Measurements from ENCODE around the gene GTF3C1. TPM values are rescaled to one million over a fixed set of nuclear protein-coding genes. Genes with fewer than 3 reads are reported as not detected.

GTF3C1 gene
- polyA plus RNA-seq, 1 donor from 2014 or later = 54.0 TPM

DNA sequence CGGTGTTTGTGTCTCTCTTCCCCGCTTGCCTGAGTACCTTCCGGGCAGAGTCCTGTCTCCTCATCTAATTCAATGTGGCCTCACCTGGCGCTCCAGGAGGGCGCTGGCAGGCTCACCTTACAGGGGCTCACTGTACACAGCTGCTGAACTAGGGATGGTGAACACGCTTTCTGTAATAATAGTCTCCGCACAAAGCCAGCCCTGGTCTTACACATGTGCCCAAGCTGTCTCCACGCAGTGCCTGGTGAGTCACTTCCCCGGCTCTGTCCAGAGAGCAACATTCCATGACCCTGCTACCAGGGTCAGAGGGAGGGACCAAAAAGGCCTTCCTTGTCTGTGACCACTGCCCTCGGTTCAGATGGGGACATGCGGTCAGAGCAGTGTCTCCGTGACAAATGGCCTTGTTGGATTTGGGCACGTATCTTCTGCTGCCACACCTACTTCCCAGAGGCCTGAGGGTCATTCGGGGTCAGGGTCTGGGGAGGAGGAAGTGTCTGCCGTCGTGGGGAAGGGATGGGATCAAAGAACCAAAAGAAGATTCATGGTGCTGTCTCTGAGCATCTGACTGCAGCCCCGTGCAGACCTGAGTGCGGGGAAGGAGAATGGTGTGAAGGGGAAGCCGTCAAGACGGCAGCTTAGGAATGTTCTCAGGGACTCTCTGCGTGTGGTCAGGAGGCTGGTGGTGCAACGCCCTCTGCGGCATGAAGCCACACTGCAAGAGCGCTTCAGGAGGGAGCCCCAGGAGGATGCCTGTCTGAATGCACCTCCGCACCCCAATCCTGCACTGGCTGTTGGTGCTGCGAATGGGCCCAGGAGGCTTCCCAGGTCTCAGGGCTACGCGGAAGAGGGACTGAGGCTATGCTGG, 78.9 kb downstream of the GTF3C1 start:
- H3K27me3 ChIP-seq (ENCODE audit: insufficient read depth, low read depth, low read length) = no peaks in the 10 kb centered on the region
- no peak overlapping the region for H3K27ac ChIP-seq (ENCODE audit: low read length)
- no peaks in the 10 kb centered on the region for H3K9me2 ChIP-seq (ENCODE audit: insufficient read depth, low read length)
- TF ChIP-seq MXI1 (conservative IDR thresholded peaks at IDR 0.05; ENCODE audit: poor library complexity, severe bottlenecking) = no peak
- no peak for TF ChIP-seq CTCF (IDR thresholded peaks at IDR 0.05; ENCODE audit: poor library complexity, severe bottlenecking)
- TF ChIP-seq TAF1 (IDR thresholded peaks at IDR 0.05; ENCODE audit: low read depth) = no peak
- TF ChIP-seq SMC3 (conservative IDR thresholded peaks at IDR 0.05; ENCODE audit: poor library complexity) = no peak
- H3K79me2 ChIP-seq (replicated peaks; ENCODE audit: insufficient read depth, low read length) = no peaks in the 10 kb centered on the region
- H2AFZ ChIP-seq (ENCODE audit: low read depth, low read length) = no peak overlapping the region
- H3K9me3 ChIP-seq (ENCODE audit: low read length) = no peaks in the 10 kb centered on the region
- H3K4me2 ChIP-seq (ENCODE audit: low read length) = no peak overlapping the region
- no peak overlapping the region for H3K9ac ChIP-seq (ENCODE audit: low read length)
- H3F3A ChIP-seq (ENCODE audit: insufficient read depth, low read length, poor library complexity, severe bottlenecking) = no peaks in the 10 kb centered on the region
- no peak overlapping the region for H3K4me3 ChIP-seq (ENCODE audit: low read length)
- H4K20me1 ChIP-seq (ENCODE audit: insufficient read depth) = no peaks in the 10 kb centered on the region
- H3K36me3 ChIP-seq (ENCODE audit: insufficient read depth, low read length) = peaks cover 5% of the 10 kb centered on the region

GRCh38 chr16:27468941-27469531, 80.7 kb downstream of the GTF3C1 start:
- no peaks in the 10 kb centered on the region for H3K9me2 ChIP-seq (ENCODE audit: insufficient read depth, low read length)
- H3K9me3 ChIP-seq (ENCODE audit: low read length) = no peaks in the 10 kb centered on the region
- H3K27me3 ChIP-seq (ENCODE audit: insufficient read depth, low read depth, low read length) = no peaks in the 10 kb centered on the region
- no peaks in the 10 kb centered on the region for H3F3A ChIP-seq (ENCODE audit: insufficient read depth, low read length, poor library complexity, severe bottlenecking)
- no peak overlapping the region for H3K27ac ChIP-seq (ENCODE audit: low read length)
- no peak overlapping the region for H3K9ac ChIP-seq (ENCODE audit: low read length)
- H3K79me2 ChIP-seq (replicated peaks; ENCODE audit: insufficient read depth, low read length) = no peaks in the 10 kb centered on the region
- H3K4me2 ChIP-seq (ENCODE audit: low read length) = no peak overlapping the region
- H3K36me3 ChIP-seq (ENCODE audit: insufficient read depth, low read length) = peaks cover 5% of the 10 kb centered on the region
- H2AFZ ChIP-seq (ENCODE audit: low read depth, low read length) = no peak overlapping the region
- H3K4me3 ChIP-seq (ENCODE audit: low read length) = no peak overlapping the region
- H4K20me1 ChIP-seq (ENCODE audit: insufficient read depth) = no peaks in the 10 kb centered on the region
- TF ChIP-seq POLR2AphosphoS5 (IDR thresholded peaks at IDR 0.05) (no peak), REST (IDR thresholded peaks at IDR 0.05; ENCODE audit: borderline replicate concordance) (no peak), EP300 (conservative IDR thresholded peaks at IDR 0.05; ENCODE audit: poor library complexity, severe bottlenecking) (no peak), RAD21 (conservative IDR thresholded peaks at IDR 0.05) (no peak), CTCF (IDR thresholded peaks at IDR 0.05; ENCODE audit: poor library complexity, severe bottlenecking) (no peak), EZH2 (IDR thresholded peaks at IDR 0.05; ENCODE audit: borderline replicate concordance, insufficient read depth, low read length, poor library complexity, severe bottlenecking) (no peak), MXI1 (conservative IDR thresholded peaks at IDR 0.05; ENCODE audit: poor library complexity, severe bottlenecking) (no peak), TAF1 (IDR thresholded peaks at IDR 0.05; ENCODE audit: low read depth) (no peak), SMC3 (conservative IDR thresholded peaks at IDR 0.05; ENCODE audit: poor library complexity) (no peak)
